Measurements from ENCODE around the gene NMNAT2.
A peak's percentile ranks its signal among the peaks of the same experiment; 100 is the strongest.
"Not testable (repeated sequence)": the region's sequence is repeated elsewhere in the genome, so short reads cannot be mapped to it uniquely, and the experiment has no call there.

NMNAT2 gene

DNA sequence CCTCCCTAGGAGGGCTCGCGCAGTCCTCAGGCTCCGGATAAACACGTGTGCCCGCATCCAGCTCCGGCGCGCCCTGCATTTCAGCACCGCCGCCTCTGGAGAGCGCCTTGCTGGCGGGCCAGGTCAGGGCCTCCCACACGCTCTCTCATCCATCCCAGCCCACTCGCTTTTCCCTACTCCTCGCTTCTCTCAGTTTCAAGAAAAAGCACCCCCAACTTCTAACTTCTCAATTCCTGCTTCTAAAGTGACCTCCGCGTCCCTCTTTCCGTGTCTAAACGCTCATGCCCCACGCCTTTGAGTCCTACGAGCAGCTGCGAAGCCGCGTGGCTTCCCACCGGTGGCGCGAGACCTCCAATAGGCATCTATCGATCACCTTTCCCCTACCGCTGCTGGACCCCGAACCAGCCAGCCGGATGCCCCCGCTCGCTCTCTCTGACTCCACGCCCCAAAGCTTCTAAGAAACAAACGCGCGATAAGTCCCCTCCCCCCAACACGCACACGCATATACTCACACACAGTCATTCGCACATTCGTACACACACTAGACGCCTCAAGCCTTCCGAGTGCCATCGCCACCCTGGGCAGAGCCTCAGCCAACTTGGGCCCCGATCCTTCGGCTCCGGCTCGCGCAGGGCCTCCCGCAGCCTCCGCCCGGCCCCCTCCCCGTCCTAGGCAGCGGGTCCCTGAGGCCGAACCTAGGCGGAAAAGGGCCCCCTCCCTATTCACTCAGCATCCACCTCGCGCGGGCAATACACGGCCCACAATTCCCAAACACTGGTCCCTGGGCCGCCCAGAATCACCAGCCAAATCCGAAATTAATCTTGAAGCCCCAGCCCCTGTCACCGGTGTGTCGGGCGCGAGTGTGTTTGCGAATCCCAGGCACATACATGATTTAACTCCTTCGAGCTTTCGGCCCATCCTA is 1.1 kb downstream of the NMNAT2 start:
- peak; percentile 34 for DNase-seq

DNA sequence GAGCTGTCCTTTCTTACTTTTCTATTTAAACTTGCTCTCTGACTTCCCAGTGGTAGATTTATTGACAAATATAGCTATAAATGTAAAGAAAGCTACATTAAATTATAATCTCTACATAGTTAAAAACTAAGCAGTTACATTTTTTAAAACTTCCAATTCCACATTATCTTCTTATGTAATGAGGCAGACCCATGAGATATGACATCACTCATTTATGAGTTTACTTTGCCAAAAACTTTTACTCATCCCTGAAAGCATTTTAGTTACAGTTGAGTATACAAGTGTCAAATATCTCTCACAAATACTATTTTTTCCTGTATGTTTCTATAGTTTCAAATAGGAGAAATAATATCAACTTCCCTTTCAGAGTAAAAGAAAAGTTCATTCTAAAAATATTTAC is 3.8 kb downstream of the NMNAT2 start:
- DNase-seq, result no peak

DNA sequence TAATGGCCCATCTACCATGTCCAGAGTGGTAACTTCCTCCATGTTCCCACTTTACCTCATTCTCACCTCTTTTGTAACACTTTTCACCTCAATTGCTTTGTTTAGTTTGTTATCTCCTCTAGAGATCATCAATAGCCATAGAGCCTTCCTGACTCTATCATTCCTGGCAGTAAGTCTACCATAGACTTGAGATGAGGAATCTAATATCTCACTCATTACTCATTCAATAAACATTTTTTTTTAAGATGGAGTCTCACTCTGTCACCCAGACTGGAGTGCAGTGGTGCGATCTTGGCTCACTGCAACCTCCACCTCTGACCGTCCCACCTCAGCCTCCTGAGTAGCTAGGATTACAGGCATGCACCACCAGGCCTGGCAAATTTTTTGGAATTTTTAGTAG is 7.1 kb downstream of the NMNAT2 start:
- no peak for DNase-seq

DNA sequence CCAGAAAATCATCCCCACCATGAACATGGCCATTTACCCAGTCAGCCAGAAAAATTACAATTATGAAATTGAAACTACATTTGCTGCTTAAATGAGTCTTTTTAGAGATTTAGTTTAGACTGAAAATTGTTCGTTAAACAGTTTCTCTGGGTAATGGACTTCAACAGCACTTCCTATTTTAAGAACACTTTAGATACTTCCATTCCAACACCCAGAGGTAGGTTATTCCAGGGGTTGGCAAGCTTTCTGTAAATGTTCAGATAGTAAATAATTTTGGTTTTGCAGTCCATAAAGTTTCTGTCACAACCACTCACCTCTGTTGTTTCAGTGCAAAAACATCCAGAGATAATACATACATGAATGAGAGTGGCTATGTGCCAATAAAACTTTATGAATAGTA is 10.2 kb downstream of the NMNAT2 start:
- DNase-seq, result no peak

DNA sequence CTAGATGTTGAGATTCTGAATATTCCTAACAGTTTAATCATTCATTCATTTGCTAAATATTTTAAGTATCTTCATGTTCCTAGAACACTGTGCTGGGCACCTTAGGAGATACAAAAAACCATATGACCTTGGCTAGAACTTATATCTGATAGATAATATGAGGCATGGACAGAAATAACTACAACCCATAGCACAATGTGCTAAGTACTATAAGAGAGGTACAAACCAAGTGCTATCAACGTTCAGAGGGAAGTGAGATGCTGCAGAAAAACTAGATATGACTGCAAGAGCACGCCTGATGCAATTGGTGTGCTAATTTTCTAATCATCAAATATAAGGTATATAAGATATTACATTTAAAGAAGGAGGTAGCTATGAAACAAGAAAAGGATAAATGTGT is 10.7 kb downstream of the NMNAT2 start:
- no peak for DNase-seq

GRCh38 chr1:183404476-183404875 is 13.7 kb downstream of the NMNAT2 start:
- DNase-seq, result no peak

- DNase-seq, result no peak
Observed at GRCh38 chr1:183403498-183403897, 14.7 kb downstream of the NMNAT2 start.

- not testable (repeated sequence) for DNase-seq
Observed at GRCh38 chr1:183401565-183401964, 16.6 kb downstream of the NMNAT2 start.

DNA sequence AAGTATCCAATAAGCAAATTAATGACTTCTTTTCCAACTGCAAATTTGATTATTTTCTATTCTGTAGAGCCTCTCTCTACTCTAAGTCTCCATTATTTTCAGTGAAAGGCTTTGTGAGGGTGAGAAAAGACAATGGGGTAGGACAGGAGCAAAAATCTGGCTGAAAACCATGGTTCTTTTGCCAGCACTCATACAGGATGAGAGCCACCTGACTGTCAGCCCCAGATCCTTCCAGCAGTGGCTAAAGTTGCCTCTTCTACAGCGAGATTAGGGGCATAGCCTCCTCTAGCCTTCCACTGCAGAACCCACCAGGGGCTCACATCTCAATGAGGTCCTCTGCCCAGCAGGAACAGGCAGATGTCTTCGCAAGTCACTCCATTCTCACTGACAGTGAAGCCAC is 23.7 kb downstream of the NMNAT2 start:
- no peak for DNase-seq

GRCh38 chr1:183391863-183392262 is 26.3 kb downstream of the NMNAT2 start:
- DNase-seq, result no peak

DNA sequence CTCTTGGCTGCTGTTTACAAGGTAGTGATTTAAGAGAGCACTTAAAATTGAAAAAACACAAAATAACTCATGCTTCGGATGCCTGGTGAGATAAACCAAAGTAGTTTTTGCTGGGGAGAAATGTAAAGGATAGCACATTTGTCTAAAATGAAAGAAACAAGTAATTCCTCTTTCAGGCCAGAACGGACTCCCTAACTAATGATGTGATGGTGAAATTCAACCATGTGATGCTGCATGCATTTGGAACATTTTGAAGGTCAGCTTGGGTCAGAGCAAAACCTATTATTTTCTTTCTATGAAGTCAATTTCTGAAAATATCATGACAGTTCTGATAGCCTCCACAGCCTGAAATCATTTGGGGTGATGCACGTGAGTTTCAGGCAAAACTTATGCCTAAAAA is 27.6 kb downstream of the NMNAT2 start:
- no peak for DNase-seq

DNA sequence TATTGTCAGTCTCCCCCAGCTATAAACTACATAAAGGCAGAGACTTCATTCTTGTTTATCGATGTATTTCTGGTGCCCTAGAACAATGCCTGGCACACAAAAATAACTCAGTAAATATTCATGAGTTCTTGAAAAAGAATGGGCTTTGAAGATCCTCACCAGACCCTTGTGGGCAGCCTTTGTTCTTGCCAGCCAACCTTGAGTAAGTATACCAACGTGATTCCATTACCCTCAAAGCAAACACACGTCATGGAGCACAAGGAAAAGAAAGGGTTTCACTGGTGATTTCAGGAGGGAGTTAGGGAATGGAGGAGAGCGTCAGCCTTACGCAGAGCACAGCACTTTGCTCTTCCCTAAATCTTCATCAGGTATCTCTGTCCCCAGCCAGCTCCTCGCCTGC is 29.4 kb downstream of the NMNAT2 start:
- DNase-seq, result no peak

DNA sequence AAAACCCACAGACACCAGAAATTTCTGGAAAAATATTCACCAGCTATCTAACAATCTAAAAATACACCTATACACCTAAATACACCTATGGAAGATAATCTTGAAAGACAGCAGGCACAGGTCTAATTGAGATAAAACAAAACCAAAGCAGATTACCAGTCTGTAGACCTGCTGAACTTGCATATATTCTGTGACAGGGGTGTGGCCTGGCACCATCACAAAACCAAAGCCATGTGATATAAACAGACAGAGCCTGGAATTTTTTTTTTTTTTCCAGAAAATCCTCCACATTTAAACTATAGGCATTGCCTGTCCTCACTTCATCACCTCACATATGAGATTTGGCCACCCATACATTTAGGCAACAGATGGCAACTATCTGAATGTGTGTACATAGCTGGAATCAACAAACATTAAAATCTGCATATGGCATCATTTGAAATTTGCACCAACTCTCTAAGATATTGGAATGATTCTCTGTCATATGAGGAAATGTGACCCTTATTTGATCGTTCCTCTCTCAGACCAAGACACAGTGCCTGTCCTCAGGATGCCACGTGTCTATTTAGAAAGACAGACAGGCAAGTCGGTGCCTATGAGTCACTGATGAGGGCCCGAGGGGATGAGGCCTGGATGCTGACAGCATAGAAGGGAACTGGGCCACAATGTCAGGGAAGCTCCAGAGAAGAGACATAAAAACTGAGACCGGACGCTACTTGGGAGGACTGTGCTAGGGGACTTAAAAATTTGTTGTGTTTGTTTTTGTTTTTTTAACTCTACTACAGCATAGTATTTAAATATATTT is 32.6 kb downstream of the NMNAT2 start:
- DNase-seq, result no peak

GRCh38 chr1:183379951-183380350 is 38.2 kb downstream of the NMNAT2 start:
- DNase-seq, result no peak

DNA sequence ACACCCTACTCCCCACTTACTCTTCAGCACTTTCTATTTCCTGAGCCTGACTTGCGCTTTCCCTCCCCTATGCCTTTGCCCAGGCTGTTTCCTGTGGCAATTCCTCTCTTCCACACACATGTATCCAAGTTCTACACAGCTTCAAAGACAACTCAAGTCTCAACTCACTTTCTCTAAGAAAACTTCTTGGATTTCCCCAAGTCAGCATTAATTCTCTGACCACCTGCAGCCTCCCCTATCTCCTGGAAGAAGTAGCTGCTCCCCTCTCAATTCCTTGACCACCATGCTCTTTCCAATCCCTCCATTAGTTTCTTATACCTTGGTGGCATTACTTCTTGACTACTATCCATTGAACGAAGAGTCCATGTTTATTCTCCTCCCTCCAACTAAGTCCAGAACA is 42.8 kb downstream of the NMNAT2 start:
- DNase-seq, result no peak

GRCh38 chr1:183374825-183375224 is 43.4 kb downstream of the NMNAT2 start:
- no peak for DNase-seq

- no peak for DNase-seq
Observed at GRCh38 chr1:183372586-183373230, 45.5 kb downstream of the NMNAT2 start.

GRCh38 chr1:183370399-183371058 is 47.7 kb downstream of the NMNAT2 start:
- DNase-seq, result no peak

DNA sequence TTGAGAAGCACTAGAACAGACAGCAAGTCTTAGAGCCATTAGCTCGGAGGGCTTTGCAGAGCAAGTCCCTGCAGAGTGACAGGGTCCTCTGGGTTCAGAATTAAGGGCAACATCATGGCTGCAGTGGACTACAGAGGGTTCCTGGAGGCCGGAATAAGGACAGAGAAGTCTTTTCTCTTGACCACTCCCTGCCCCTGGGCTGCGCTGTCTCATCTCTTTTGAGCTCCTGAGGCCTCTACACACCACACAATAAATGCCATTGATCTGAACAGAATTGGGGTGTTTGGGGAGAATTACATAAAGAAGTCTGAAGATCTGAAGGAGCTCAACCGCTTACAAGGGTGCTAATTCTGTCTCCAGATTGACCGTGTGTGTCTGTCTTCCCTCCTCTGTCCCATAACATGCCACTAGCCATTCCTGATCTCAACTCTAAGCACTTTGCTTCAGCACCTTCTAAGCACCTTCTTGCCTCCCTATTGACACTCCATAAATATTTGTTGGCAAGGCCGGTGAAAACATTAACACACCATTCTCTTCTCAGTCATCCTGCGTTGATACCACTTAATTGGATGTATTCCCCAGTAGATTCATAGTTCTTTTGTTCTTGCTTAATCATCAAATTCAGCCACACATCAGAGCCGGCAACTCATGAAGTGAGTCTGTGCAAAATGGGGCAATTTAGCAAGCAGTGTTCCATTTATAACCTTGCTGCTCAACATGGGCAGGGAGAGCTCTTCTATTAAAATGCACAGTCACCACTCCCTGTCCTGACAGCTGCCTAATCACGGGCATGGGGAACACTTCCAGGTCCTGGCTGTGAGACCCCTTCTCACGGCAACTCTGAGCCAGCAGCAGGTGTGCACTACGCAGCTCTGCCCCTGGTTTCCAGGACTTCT is 49.7 kb downstream of the NMNAT2 start:
- DNase-seq, result no peak

DNA sequence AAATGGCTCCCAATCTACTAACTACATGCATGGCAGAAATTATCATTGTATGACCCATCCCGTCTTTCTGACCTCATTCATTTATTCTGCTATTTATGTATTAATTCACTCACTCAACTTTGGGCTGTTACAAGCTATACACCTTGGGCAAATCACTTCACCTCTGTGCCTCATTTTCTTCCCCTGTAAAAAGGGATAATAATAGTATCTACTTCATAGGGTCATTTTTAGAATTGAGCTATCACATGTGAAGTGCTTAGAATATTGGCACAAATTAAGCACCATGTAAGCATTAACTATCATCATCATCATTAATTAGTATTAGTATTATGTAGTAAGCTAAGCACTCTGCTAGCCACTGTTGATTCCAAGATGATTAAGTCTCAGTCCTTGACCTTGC is 52.1 kb downstream of the NMNAT2 start:
- DNase-seq, result no peak

DNA sequence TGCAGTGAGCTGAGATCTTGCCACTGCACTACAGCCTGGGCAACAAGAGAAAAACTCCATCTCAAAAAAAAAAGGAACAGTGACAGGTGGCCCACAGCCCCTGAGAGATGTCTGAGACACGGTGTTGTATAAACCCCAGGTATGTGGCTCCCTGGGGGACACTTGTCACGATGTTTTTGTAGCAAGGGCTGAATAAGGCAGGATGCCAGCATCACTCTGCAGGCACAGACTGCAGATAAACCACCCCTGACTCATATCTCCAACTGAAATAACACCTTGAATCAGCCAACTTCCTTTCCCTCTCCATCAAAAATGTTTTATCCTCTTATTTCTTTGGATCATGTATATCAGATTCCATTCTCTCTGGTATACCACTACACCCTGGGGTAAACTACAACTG is 52.5 kb downstream of the NMNAT2 start:
- no peak for DNase-seq

- no peak for DNase-seq
Observed at GRCh38 chr1:183365093-183365492, 53.1 kb downstream of the NMNAT2 start.
